Measurements from ENCODE around the gene CDK11A. TPM values are rescaled to one million over a fixed set of nuclear protein-coding genes. Genes with fewer than 3 reads are reported as not detected.
"Not testable (repeated sequence)": the region's sequence is repeated elsewhere in the genome, so short reads cannot be mapped to it uniquely, and the experiment has no call there.

The CDK11A gene
- polyA plus RNA-seq, 3 donors: 4.4 to 80.1 (median 13.3) TPM

GRCh38 chr1:1696431-1697357 is 27.5 kb downstream of the CDK11A start:
- H3K27me3 ChIP-seq (ENCODE audit: control insufficient read depth in 2 of 2, insufficient read depth in 2 of 2, low read length in 2 of 2); H3K4me3 Mint-ChIP-seq; H3K9me3 Mint-ChIP-seq; H3K27me3 Mint-ChIP-seq (ENCODE audit: low read depth in 3 of 3); H3K27ac ChIP-seq (ENCODE audit: low read depth in 1 of 2, low read length in 2 of 2); H4K20me1 ChIP-seq (ENCODE audit: insufficient read depth, low read length); H3K4me3 ChIP-seq (replicated peaks in 1 of 3; ENCODE audit: low read depth in 2 of 3, low read length in 3 of 3); H3K36me3 ChIP-seq (replicated peaks in 1 of 2; ENCODE audit: control insufficient read depth in 1 of 2, insufficient read depth in 2 of 2, low read length in 2 of 2); H3K79me2 ChIP-seq (ENCODE audit: insufficient read depth, low read length); H3K9me3 ChIP-seq (replicated peaks in 1 of 2; ENCODE audit: control insufficient read depth in 1 of 2, insufficient read depth in 1 of 2, low read length in 2 of 2); H3K4me2 ChIP-seq (replicated peaks; ENCODE audit: extremely low read depth, low read length, poor library complexity, severe bottlenecking); H3K9ac ChIP-seq (ENCODE audit: insufficient read depth, low read length, poor library complexity, severe bottlenecking); H3K36me3 Mint-ChIP-seq; H3K4me1 Mint-ChIP-seq; DNase-seq; H2AFZ ChIP-seq (ENCODE audit: insufficient read depth, low read depth, low read length, poor library complexity, severe bottlenecking): not testable (repeated sequence)
- intact Hi-C loops (cut with micrococcal nuclease): loop anchor here (10.0 kb wide), 1 partner anchor 48 kb away; no protein-coding TSS in a partner anchor
- peaks cover 11% of the 10 kb centered on the region in 2 donors for H3K4me1 ChIP-seq (ENCODE audit: control insufficient read depth in 1 of 2, insufficient read depth in 2 of 2, low read length in 2 of 2)
- peak overlapping the region in 2 of 7 donors; percentile 5 to 7 for H3K27ac Mint-ChIP-seq
- 98% methylated on average over 8 of the region's 23 CpGs for WGBS (ENCODE audit: insufficient coverage)

DNA sequence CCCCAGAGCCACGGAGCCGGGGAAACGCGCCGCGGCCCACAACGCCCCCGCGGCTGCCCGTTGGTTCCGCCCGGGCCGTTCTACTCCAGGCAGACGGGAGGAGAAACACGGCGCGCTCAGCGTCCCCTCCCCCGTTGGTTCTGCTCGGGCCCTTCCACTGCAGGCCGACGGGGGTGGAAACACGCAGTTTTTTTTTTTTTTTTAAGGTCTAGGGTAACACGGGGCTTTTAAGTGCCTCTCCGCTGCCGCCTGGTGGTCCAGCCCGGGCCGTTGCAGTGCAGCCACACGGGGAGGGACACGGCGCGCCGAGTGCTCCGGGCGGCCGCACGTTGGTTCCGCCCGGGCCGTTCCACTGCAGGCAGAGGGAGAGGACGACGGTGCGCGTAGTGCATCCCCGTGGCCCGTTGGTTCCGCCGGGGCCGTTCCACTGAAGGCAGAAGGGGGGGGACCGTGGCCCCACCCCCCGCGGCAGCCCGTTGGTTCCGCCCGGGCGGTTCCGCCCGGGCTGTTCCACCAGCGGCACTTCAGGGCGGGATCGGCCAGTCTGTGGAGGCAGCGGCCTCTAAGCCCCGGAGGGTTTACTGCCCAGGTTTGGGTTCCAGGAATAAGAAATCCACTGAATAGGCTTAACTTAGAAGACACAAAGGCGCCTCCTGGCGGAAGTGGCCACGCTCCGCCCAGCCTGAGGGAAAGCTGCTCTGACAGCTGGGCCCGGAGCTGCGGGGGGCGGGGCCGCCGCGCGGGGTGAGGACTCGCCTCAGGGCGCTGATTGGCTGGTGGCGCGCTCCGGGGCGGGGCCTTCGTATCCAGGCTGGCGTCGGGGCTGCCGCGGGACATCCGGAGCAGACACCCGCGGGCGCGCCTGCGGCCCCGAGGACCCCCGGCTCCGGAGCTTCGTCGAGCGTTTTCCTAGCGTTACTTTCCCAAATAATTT is 31.2 kb downstream of the CDK11A start, which contains the start of gene SLC35E2B:
Gene SLC35E2B (minus strand): TSS at position 82 of the 934 bp plus-strand sequence. CDS start 16,096 bp downstream, outside the sequence.
- not testable (repeated sequence) for H3K27me3 Mint-ChIP-seq (ENCODE audit: low read depth in 3 of 3); H3K4me1 Mint-ChIP-seq; H3K36me3 Mint-ChIP-seq; H4K20me1 ChIP-seq (ENCODE audit: insufficient read depth, low read length); H3K4me2 ChIP-seq (replicated peaks; ENCODE audit: extremely low read depth, low read length, poor library complexity, severe bottlenecking); H3K9me3 ChIP-seq (replicated peaks in 1 of 2; ENCODE audit: control insufficient read depth in 1 of 2, insufficient read depth in 1 of 2, low read length in 2 of 2); H2AFZ ChIP-seq (ENCODE audit: insufficient read depth, low read depth, low read length, poor library complexity, severe bottlenecking); H3K9me3 Mint-ChIP-seq; H3K36me3 ChIP-seq (replicated peaks in 1 of 2; ENCODE audit: control insufficient read depth in 1 of 2, insufficient read depth in 2 of 2, low read length in 2 of 2); H3K27me3 ChIP-seq (ENCODE audit: control insufficient read depth in 2 of 2, insufficient read depth in 2 of 2, low read length in 2 of 2)
- H3K79me2 ChIP-seq (ENCODE audit: insufficient read depth, low read length): peaks cover 10% of the 10 kb centered on the region
- 0% methylated on average over 23 of the region's 98 CpGs for WGBS (ENCODE audit: insufficient coverage)
- Mint-ChIP-seq H3K4me3 (peak within 1 kb of the TSS; percentile 58 to 63), H3K27ac (peak within 1 kb of the TSS; percentile 84 to 95 (median 91))
- peak within 1 kb of the TSS; percentile 80 to 82 for H3K27ac ChIP-seq (ENCODE audit: low read depth in 1 of 2, low read length in 2 of 2)
- peak; percentile 89 to 97 (median 95) for DNase-seq
- H3K9ac ChIP-seq (ENCODE audit: insufficient read depth, low read length, poor library complexity, severe bottlenecking): peak within 1 kb of the TSS; percentile 81
- H3K4me1 ChIP-seq (ENCODE audit: control insufficient read depth in 1 of 2, insufficient read depth in 2 of 2, low read length in 2 of 2): peaks cover 11% of the 10 kb centered on the region in 2 donors
- intact Hi-C loops (cut with micrococcal nuclease): loop anchor here (10.0 kb wide), 1 partner anchor 52 kb away; no protein-coding TSS in a partner anchor
- peak within 1 kb of the TSS; percentile 48 to 72 (median 68) for H3K4me3 ChIP-seq (replicated peaks in 1 of 3; ENCODE audit: low read depth in 2 of 3, low read length in 3 of 3)

DNA sequence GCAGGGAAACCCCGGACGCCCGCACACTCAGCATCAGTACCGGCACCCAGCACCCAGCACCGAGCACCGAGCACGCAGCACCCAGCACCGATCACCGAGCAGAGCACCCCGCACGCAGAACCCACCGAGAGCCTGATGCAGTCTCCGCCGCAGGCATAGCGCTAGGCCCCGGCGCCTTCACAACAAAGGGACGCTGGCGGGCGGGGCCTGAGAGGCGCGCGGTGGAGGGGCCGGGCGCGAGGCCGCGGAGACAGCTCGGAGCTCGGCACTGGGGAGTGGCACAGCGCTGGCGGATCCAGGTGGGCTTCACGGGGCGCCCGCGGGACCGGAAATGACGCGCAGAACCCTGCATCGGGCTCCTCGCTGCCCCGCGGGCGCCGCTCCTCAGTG is 31.8 kb downstream of the CDK11A start:
- Histone ChIP-seq H3K9ac (ENCODE audit: insufficient read depth, low read length, poor library complexity, severe bottlenecking) (peak overlapping the region; percentile 81), H3K79me2 (ENCODE audit: insufficient read depth, low read length) (peaks cover 17% of the 10 kb centered on the region), H3K4me1 (ENCODE audit: control insufficient read depth in 1 of 2, insufficient read depth in 2 of 2, low read length in 2 of 2) (peaks cover 11 to 12% of the 10 kb centered on the region in 2 donors), H3K27ac (ENCODE audit: low read depth in 1 of 2, low read length in 2 of 2) (peak overlapping the region; percentile 48 to 82), H3K4me3 (replicated peaks in 1 of 3; ENCODE audit: low read depth in 2 of 3, low read length in 3 of 3) (peak overlapping the region; percentile 48 to 72 (median 68))
- not testable (repeated sequence) for H3K9me3 Mint-ChIP-seq; H2AFZ ChIP-seq (ENCODE audit: insufficient read depth, low read depth, low read length, poor library complexity, severe bottlenecking); H3K27me3 Mint-ChIP-seq (ENCODE audit: low read depth in 3 of 3); H3K4me1 Mint-ChIP-seq; H3K27me3 ChIP-seq (ENCODE audit: control insufficient read depth in 2 of 2, insufficient read depth in 2 of 2, low read length in 2 of 2); H3K9me3 ChIP-seq (replicated peaks in 1 of 2; ENCODE audit: control insufficient read depth in 1 of 2, insufficient read depth in 1 of 2, low read length in 2 of 2); H3K4me2 ChIP-seq (replicated peaks; ENCODE audit: extremely low read depth, low read length, poor library complexity, severe bottlenecking); H4K20me1 ChIP-seq (ENCODE audit: insufficient read depth, low read length); H3K36me3 ChIP-seq (replicated peaks in 1 of 2; ENCODE audit: control insufficient read depth in 1 of 2, insufficient read depth in 2 of 2, low read length in 2 of 2)
- WGBS (ENCODE audit: insufficient coverage): 0% methylated on average over 19 of the region's 45 CpGs
- H3K36me3 Mint-ChIP-seq: peaks cover 5 to 13% of the 10 kb centered on the region in 2 donors
- peak; percentile 30 to 51 (median 36) for DNase-seq
- intact Hi-C loops (cut with micrococcal nuclease): loop anchor here (10.0 kb wide), 1 partner anchor 52 kb away; no protein-coding TSS in a partner anchor
- peak overlapping the region; percentile 58 to 63 for H3K4me3 Mint-ChIP-seq
- H3K27ac Mint-ChIP-seq: peak overlapping the region in 4 of 7 donors; percentile 38 to 84 (median 70)

- H3K9ac ChIP-seq (ENCODE audit: insufficient read depth, low read length, poor library complexity, severe bottlenecking): not testable (repeated sequence)
These were observed 32.7 kb downstream of the CDK11A start for GRCh38 chr1:1691443-1691842.

More at GRCh38 chr1:1691443-1691842, 32.7 kb downstream of the CDK11A start:
- not testable (repeated sequence) for H3K9me3 Mint-ChIP-seq; H3K27me3 ChIP-seq (ENCODE audit: control insufficient read depth in 2 of 2, insufficient read depth in 2 of 2, low read length in 2 of 2); H3K4me2 ChIP-seq (replicated peaks; ENCODE audit: extremely low read depth, low read length, poor library complexity, severe bottlenecking); H3K9me3 ChIP-seq (replicated peaks in 1 of 2; ENCODE audit: control insufficient read depth in 1 of 2, insufficient read depth in 1 of 2, low read length in 2 of 2); H3K27ac Mint-ChIP-seq; DNase-seq; H3K4me3 Mint-ChIP-seq; H3K27ac ChIP-seq (ENCODE audit: low read depth in 1 of 2, low read length in 2 of 2); H3K4me1 Mint-ChIP-seq; H2AFZ ChIP-seq (ENCODE audit: insufficient read depth, low read depth, low read length, poor library complexity, severe bottlenecking); H3K27me3 Mint-ChIP-seq (ENCODE audit: low read depth in 3 of 3); H3K36me3 ChIP-seq (replicated peaks in 1 of 2; ENCODE audit: control insufficient read depth in 1 of 2, insufficient read depth in 2 of 2, low read length in 2 of 2)
- H3K36me3 Mint-ChIP-seq: peaks cover 5 to 13% of the 10 kb centered on the region in 2 donors
- Histone ChIP-seq H4K20me1 (ENCODE audit: insufficient read depth, low read length) (peaks cover 10% of the 10 kb centered on the region), H3K79me2 (ENCODE audit: insufficient read depth, low read length) (peaks cover 24% of the 10 kb centered on the region), H3K4me1 (ENCODE audit: control insufficient read depth in 1 of 2, insufficient read depth in 2 of 2, low read length in 2 of 2) (peaks cover 20 to 21% of the 10 kb centered on the region in 2 donors), H3K4me3 (replicated peaks in 1 of 3; ENCODE audit: low read depth in 2 of 3, low read length in 3 of 3) (peak overlapping the region in 2 of 3 experiments; percentile 21 to 47)
- intact Hi-C loops (cut with micrococcal nuclease): loop anchor here (10.0 kb wide), 1 partner anchor 53 kb away; no protein-coding TSS in a partner anchor
- WGBS (ENCODE audit: insufficient coverage): no CpG with 5 or more reads among the region's 16 CpGs

Measured in CD14-positive monocyte (primary cell).